Embryonic facial prominence (tissue), 1 donor: Measurements from ENCODE around the gene POLR1F.

ENCODE experiments used
- DNase-seq: peaks from one replicate; pipeline ENCODE4 v3.0.0-alpha.2; 2016; ENCODE audit errors: extremely low spot score

POLR1F gene

GRCh38 chr7:19675816-19676215 is 33.0 kb downstream of the POLR1F start:
- DNase-seq, result no peak

GRCh38 chr7:19674266-19674960 is 34.4 kb downstream of the POLR1F start:
- DNase-seq, result no peak

- no peak for DNase-seq
Observed at GRCh38 chr7:19670806-19671205, 38.0 kb downstream of the POLR1F start.

- peak; percentile 42 for DNase-seq
Observed at GRCh38 chr7:19665399-19666008, 43.3 kb downstream of the POLR1F start.

GRCh38 chr7:19663816-19664462 is 44.9 kb downstream of the POLR1F start:
- DNase-seq, result no peak

- DNase-seq, result no peak
Observed at GRCh38 chr7:19648791-19649190, 60.0 kb downstream of the POLR1F start.
